ENCODE results near the gene PPP1R7.

PPP1R7 gene

DNA sequence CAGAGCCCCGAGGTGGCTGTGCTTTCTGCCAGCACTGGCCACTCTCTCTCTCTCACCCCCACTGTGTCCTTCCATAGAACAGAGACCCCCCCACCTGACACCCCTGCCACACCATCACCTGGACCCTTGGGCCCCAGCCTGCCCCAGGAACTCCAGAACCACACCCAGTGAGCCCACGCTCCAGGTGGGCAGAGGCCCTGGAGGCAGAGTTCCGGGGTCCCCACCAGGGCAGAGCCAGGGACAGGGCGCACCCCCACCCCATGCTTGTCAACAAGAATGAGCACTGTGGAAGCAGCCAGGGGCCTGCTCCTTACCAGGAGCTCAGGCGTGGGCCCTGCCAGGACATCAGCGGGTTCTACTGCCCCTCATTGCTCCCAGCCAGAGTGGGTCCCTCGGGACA is 15.6 kb upstream of the PPP1R7 start:
- in situ Hi-C loops (cut with HindIII; ENCODE audit: low sequenced_read_pairs): no loop called here
- no peak for DNase-seq (ENCODE audit: low read depth, low spot score)
- TF ChIP-seq, protein P1, sequence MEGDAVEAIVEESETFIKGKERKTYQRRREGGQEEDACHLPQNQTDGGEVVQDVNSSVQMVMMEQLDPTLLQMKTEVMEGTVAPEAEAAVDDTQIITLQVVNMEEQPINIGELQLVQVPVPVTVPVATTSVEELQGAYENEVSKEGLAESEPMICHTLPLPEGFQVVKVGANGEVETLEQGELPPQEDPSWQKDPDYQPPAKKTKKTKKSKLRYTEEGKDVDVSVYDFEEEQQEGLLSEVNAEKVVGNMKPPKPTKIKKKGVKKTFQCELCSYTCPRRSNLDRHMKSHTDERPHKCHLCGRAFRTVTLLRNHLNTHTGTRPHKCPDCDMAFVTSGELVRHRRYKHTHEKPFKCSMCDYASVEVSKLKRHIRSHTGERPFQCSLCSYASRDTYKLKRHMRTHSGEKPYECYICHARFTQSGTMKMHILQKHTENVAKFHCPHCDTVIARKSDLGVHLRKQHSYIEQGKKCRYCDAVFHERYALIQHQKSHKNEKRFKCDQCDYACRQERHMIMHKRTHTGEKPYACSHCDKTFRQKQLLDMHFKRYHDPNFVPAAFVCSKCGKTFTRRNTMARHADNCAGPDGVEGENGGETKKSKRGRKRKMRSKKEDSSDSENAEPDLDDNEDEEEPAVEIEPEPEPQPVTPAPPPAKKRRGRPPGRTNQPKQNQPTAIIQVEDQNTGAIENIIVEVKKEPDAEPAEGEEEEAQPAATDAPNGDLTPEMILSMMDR (IDR thresholded peaks at IDR 0.05; ENCODE audit: low read depth, low read length): no peak
- no peak overlapping the region for H3K4me3 ChIP-seq (ENCODE audit: low read depth, low read length)

DNA sequence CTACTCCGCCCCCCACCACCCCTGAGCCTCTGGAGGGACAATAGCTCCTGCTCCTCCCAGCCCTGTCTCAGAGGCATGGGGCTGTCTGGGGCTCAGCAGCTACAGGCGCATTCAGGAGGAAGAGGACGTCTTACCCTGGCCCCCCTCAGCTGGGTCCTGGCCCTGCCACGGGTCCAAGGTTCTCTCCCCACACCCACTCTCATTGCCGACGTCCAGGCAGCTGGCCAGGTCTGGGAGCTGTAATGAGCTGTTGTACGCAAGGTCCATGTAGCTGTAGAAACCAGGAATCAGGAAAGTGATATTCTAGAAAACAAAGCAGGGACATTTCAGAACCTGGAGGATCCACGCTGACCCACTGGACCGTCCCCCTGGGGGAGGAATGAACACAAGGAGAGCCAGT is 14.5 kb upstream of the PPP1R7 start:
- TF ChIP-seq, protein P1 (IDR thresholded peaks at IDR 0.05; ENCODE audit: low read depth, low read length): no peak
- H3K4me3 ChIP-seq (ENCODE audit: low read depth, low read length): no peak overlapping the region
- in situ Hi-C loops (cut with HindIII; ENCODE audit: low sequenced_read_pairs): no loop called here
- DNase-seq (ENCODE audit: low read depth, low spot score): no peak

DNA sequence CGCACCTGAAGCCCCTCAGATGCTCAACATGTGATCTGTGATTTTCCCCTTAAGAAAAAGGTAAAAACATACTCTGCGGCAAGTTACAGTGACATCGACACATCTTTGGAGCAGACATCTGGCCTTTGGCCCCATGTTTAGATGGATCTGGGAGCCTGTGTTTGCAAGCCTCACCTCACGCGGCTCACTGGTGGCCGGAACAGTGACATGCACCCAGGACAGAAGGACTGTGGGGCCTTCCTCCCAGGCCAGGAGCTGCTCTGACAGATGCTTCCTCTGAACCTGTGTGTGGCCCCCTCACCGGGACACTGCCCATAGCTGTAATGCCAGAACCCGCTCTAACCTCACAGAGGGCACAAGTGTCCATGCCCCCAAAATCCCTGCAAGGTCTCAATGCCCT is 14.1 kb upstream of the PPP1R7 start:
- TF ChIP-seq, protein P1 (IDR thresholded peaks at IDR 0.05; ENCODE audit: low read depth, low read length): no peak
- no peak overlapping the region for H3K4me3 ChIP-seq (ENCODE audit: low read depth, low read length)
- in situ Hi-C loops (cut with HindIII; ENCODE audit: low sequenced_read_pairs): no loop called here
- no peak for DNase-seq (ENCODE audit: low read depth, low spot score)

DNA sequence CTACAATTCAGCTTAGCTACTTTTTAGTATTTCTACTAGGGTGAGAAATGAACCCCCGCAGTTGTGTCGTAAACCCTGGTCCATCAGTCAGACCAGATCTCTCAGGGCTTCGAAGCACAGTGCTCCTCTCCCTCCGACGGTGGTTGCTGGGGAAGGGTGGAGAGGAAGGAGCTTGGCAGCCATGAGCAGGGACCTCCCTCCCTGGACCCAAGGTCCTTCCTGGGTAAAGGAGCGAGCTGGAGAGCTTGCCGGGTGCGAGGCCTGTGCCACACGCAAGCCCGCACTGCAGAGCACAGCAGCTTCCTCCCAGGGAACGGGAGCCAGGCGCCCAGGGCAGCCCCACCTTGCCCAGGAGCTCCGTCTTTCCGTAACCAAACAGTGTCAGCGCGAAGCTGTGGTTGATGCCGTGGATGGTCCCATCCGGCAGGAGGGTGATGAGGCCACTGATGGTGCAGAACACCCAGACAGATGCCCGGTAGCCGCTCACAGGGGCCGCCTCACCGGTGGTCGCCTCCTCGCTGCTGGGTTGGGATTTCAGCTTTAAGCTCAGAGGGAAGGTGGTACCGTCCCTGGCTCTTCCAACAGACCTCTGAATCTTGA is 13.5 kb upstream of the PPP1R7 start:
- TF ChIP-seq, protein P1 (IDR thresholded peaks at IDR 0.05; ENCODE audit: low read depth, low read length): no peak
- no peak for DNase-seq (ENCODE audit: low read depth, low spot score)
- in situ Hi-C loops (cut with HindIII; ENCODE audit: low sequenced_read_pairs): no loop called here
- H3K4me3 ChIP-seq (ENCODE audit: low read depth, low read length): no peak overlapping the region

DNA sequence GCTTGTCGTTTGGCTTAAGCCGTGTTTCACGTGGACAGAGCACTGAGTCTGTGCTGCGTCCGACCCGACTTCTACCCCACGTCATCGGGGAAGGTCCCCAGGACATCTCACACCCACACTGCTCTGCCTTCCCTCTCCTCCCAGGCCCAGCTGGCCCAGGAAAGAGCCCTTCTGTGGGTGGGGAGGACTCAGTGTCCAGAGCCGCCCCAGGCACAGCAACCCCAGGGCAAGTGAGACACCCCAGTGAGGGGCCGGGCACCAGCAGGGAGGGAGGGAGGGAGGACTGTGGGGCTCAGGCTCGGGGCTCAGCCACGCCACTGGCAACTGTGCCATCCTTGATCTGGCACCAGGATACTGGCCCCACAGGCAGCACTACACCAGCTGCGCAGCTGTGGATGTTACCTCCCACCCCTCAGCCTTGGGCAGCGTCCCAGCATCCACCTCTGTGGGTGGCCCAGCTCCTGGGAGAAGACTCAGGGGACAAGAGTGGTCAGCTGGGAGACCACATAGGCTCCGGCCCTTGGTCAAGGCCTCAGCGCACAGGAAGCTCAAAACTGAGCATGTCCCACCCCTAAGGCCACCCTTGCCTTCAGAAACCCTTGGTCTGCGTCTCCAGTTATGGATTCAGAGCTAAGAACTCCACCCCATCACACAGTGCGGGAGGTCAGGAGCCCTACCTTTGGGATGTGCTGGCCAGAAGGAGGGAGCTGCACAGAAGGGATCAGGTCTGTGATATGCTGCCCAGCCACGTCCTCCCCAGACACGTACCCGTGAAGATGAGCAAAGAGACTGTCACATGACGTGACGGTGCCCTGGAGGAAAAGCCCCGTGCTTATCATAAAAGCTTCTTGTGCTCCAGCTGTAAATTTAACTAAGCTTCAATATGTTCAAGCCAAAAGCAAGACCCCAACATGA is 12.7 kb upstream of the PPP1R7 start:
- in situ Hi-C loops (cut with HindIII; ENCODE audit: low sequenced_read_pairs): no loop called here
- H3K4me3 ChIP-seq (ENCODE audit: low read depth, low read length): no peak overlapping the region
- no peak for DNase-seq (ENCODE audit: low read depth, low spot score)
- TF ChIP-seq, protein P1 (IDR thresholded peaks at IDR 0.05; ENCODE audit: low read depth, low read length): no peak

DNA sequence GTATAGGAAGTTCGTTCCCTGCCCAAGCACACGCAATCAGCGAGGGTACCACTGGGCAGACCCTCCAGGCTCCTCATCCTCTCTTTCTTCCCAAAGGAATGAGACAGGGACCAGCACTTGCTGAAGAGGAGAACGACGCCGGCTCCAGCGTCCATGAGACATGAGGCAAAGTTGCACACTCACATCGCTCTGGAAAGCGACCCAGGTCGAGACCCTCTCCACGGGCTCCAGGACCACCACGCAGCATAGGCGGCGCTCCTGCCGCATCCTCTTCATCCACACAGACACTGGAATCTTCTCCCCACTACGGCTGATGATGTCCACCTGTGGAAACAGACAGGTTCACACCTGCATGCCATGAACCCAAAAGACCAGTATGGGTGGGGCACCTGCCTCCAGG is 11.8 kb upstream of the PPP1R7 start:
- TF ChIP-seq, protein P1 (IDR thresholded peaks at IDR 0.05; ENCODE audit: low read depth, low read length): no peak
- no peak for DNase-seq (ENCODE audit: low read depth, low spot score)
- no peak overlapping the region for H3K4me3 ChIP-seq (ENCODE audit: low read depth, low read length)
- in situ Hi-C loops (cut with HindIII; ENCODE audit: low sequenced_read_pairs): no loop called here
